Activated naive CD8-positive, alpha-beta T cell treated with anti-CD3 and anti-CD28 coated beads for 36 hours (primary cell): ENCODE measurements around the gene KRTAP2-2. TPM values are rescaled to one million over a fixed set of nuclear protein-coding genes. Genes with fewer than 3 reads are reported as not detected.
"Not testable (repeated sequence)": the region's sequence is repeated elsewhere in the genome, so short reads cannot be mapped to it uniquely, and the experiment has no call there.

Source experiments
- DNase-seq: peaks from one replicate; pipeline ENCODE4 v3.0.0; 2021
- H3K27ac Mint-ChIP-seq: one replicate; pipeline ENCODE4 v1.8.0; 2022; ENCODE audit warnings: mild to moderate bottlenecking, moderate library complexity, mixed read lengths
- H3K27me3 Mint-ChIP-seq: one replicate; pipeline ENCODE4 v1.8.0; 2022; ENCODE audit warnings: mild to moderate bottlenecking, mixed read lengths
- H3K36me3 Mint-ChIP-seq: one replicate; pipeline ENCODE4 v1.8.0; 2021; ENCODE audit warnings: mild to moderate bottlenecking, mixed read lengths
- H3K4me1 Mint-ChIP-seq: one replicate; pipeline ENCODE4 v1.8.0; 2021; ENCODE audit warnings: mixed read lengths
- H3K4me3 Mint-ChIP-seq: one replicate; pipeline ENCODE4 v1.8.0; 2022; ENCODE audit warnings: mild to moderate bottlenecking, moderate library complexity, mixed read lengths
- H3K9me3 Mint-ChIP-seq: one replicate; pipeline ENCODE4 v1.8.0; 2022; ENCODE audit warnings: mixed read lengths
- total RNA-seq, 2 experiments: library from RNA; stranded (reverse); gene quantifications; one replicate each; pipeline ENCODE4 v1.2.3, GENCODE V29; 2021

The KRTAP2-2 gene
- total RNA-seq, 2 experiments from 2014 or later = not detected

DNA sequence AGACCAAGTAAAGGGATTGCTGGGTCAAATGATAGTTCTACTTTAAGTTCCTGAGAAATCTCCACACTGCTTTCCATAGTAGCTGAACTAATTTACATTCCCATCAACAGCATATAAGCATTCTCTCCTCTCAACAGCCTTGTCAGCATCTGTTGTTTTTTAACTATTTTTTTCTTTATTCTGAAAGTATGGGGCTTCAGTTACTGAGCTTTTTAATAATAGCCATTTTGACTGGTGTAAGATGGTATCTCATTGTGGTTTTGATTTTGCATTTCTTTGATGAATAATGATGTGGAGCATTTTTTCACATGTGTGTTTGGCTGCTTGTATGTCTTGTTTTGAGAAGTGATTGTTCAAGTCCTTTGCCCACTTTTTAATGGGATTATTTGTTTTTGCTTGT lies 2.5 kb downstream of the KRTAP2-2 start:
- no peak overlapping the region for H3K4me3 Mint-ChIP-seq
- H3K4me1 Mint-ChIP-seq = no peaks in the 10 kb centered on the region
- H3K27ac Mint-ChIP-seq = no peak overlapping the region
- no peaks in the 10 kb centered on the region for H3K36me3 Mint-ChIP-seq
- H3K9me3 Mint-ChIP-seq = no peaks in the 10 kb centered on the region
- peaks cover 23% of the 10 kb centered on the region for H3K27me3 Mint-ChIP-seq
- DNase-seq = no peak

DNA sequence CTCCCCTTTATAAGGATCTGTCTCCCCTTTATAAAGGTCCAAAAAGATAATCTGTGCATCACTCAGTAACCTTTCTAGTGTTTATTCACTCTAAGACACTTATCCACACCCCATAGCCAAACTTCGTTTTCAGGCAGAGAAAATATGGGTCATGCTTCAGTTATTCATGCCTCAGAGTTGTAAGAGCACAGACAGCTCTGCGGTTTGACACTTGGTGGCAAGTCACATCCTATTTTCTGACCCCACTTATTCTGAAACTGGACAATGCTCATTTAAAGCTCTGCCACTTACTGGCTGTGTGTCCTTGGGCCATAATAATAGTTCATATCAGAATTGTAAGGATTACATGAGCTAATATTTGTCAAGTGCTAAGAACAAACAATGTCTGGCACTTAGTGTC lies 5.9 kb downstream of the KRTAP2-2 start:
- Mint-ChIP-seq H3K27ac (no peak overlapping the region), H3K36me3 (no peaks in the 10 kb centered on the region), H3K4me3 (no peak overlapping the region), H3K27me3 (peaks cover 32% of the 10 kb centered on the region), H3K4me1 (no peaks in the 10 kb centered on the region), H3K9me3 (peaks cover 1% of the 10 kb centered on the region)
- DNase-seq = no peak

- no peak for DNase-seq
- Mint-ChIP-seq H3K4me1 (peaks cover 2% of the 10 kb centered on the region), H3K36me3 (peaks cover 2% of the 10 kb centered on the region), H3K27ac (no peak overlapping the region), H3K4me3 (no peak overlapping the region), H3K9me3 (peaks cover 5% of the 10 kb centered on the region), H3K27me3 (peaks cover 32% of the 10 kb centered on the region)
Measured at GRCh38 chr17:41048441-41048840, 6.6 kb downstream of the KRTAP2-2 start.

GRCh38 chr17:41046735-41047465 lies 8.1 kb downstream of the KRTAP2-2 start, which contains the start of gene KRTAP2-1:
Gene KRTAP2-1 (minus strand): TSS chr17:41047316. CDS start chr17:41047267, 49 bp downstream.
- not testable (repeated sequence) for H3K4me3 Mint-ChIP-seq, H3K36me3 Mint-ChIP-seq, H3K27ac Mint-ChIP-seq, H3K9me3 Mint-ChIP-seq, DNase-seq, H3K4me1 Mint-ChIP-seq
- H3K27me3 Mint-ChIP-seq = peaks cover 32% of the 10 kb centered on the region

- Mint-ChIP-seq H3K4me1 (peaks cover 2% of the 10 kb centered on the region), H3K27me3 (peaks cover 18% of the 10 kb centered on the region), H3K9me3 (peaks cover 6% of the 10 kb centered on the region), H3K27ac (no peak overlapping the region), H3K36me3 (peaks cover 3% of the 10 kb centered on the region), H3K4me3 (no peak overlapping the region)
- no peak for DNase-seq
Measured at GRCh38 chr17:41042953-41043352, 12.1 kb downstream of the KRTAP2-2 start.

- H3K4me1 Mint-ChIP-seq = not testable (repeated sequence)
Measured at GRCh38 chr17:41040783-41041571, 14.1 kb downstream of the KRTAP2-2 start, which contains the start of gene KRTAP1-1. Gene KRTAP1-1 (minus strand): TSS chr17:41041450. CDS start chr17:41041397, 53 bp downstream.

DNA sequence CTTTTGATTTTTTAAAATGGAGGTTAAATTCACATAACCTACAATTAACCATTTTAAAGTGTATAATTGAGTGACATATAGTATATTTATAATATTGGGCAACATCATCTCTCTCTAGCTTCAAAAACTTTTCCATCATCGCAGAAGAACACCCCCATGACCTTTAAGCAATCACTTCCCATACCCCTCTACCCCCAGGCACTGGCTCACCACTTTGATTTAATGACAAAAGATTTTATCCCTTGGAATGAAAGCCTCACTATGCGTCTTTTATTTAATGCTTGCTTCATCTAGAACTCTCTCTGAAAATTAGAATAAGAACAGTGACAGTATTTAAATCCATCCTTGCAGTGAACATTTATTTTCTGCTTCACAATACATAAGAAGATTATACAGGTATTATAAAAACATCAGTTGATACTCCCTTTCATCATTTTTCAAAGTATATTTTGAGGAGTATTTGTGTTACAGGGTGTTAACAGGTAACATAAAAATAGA lies 17.1 kb downstream of the KRTAP2-2 start:
- Mint-ChIP-seq H3K9me3 (no peaks in the 10 kb centered on the region), H3K27me3 (peaks cover 3% of the 10 kb centered on the region), H3K4me3 (no peak overlapping the region), H3K36me3 (no peaks in the 10 kb centered on the region), H3K27ac (no peak overlapping the region), H3K4me1 (no peaks in the 10 kb centered on the region)
- no peak for DNase-seq

More at GRCh38 chr17:41040783-41041571, 14.1 kb downstream of the KRTAP2-2 start, which contains the start of gene KRTAP1-1:
- not testable (repeated sequence) for H3K27me3 Mint-ChIP-seq, H3K36me3 Mint-ChIP-seq, H3K9me3 Mint-ChIP-seq, H3K27ac Mint-ChIP-seq, H3K4me3 Mint-ChIP-seq, DNase-seq

DNA sequence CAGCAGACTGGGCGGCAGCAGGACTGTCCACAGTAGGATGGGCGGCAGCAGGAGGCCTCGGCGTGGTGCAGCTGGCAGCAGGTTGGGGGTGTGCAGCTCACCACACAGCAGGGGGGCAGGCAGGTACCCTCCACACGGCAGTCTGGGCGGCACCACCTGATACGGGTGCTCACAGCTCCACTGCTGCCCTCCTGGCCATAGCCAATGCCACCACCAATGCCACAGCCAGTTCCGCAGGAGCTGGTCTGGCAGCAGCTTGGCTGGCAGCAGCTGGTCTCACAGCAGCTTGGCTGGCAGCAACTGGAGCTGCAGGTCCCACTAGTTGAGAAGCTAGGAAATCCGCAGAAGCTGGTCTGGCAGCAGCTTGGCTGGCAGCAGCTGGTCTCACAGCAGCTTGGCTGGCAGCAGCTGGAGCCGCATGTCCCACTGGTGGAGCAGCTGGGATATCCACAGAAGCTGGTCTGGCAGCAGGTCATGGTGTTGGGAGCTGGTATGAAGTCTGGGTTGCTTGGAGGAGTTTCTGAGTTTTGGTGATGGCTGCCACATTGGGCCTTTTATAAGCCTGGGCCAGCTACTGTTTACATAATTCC lies 20.6 kb downstream of the KRTAP2-2 start, which contains the start of gene KRTAP1-3:
KRTAP1-3 (minus strand) TSS at position 529 of the 590 bp plus-strand sequence; CDS start at position 476, 53 bp downstream.
- not testable (repeated sequence) for H3K27ac Mint-ChIP-seq, H3K27me3 Mint-ChIP-seq, H3K9me3 Mint-ChIP-seq, H3K36me3 Mint-ChIP-seq, H3K4me3 Mint-ChIP-seq, DNase-seq, H3K4me1 Mint-ChIP-seq

DNA sequence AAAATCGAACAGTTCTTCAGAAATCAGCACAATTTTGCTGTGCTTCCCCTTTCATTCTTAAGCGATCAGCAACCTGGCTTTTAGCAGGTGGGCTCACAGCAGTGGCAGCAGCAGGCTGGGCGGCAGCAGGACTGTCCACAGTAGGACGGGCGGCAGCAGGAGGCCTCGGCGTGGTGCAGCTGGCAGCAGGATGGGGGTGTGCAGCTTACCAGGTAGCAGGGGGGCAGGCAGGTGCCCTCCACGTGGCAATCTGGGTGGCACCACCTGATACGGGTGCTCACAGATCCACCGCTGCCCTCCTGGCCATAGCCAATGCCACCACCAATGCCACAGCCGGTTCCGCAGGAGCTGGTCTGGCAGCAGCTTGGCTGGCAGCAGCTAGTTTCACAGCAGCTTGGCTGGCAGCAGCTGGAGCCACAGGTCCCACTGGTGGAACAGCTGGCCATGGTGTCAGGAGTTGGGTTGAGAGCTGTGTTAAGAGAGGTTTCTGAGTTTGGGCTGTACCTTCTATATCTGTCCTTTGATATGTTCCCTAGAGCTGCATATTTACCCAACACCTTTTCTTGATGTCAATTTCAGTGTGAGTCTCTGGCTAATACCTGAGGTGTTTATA lies 25.3 kb downstream of the KRTAP2-2 start, which contains the start of gene KRTAP1-4:
KRTAP1-4 (minus strand) TSS at position 563 of the 613 bp plus-strand sequence; CDS start at position 446, 117 bp downstream.
- no peak within 1 kb of the TSS for H3K27ac Mint-ChIP-seq
- H3K9me3 Mint-ChIP-seq = no peaks in the 10 kb centered on the region
- no peaks in the 10 kb centered on the region for H3K36me3 Mint-ChIP-seq
- peaks cover 5% of the 10 kb centered on the region for H3K27me3 Mint-ChIP-seq
- DNase-seq = no peak
- H3K4me3 Mint-ChIP-seq = no peak within 1 kb of the TSS
- H3K4me1 Mint-ChIP-seq = no peaks in the 10 kb centered on the region

DNA sequence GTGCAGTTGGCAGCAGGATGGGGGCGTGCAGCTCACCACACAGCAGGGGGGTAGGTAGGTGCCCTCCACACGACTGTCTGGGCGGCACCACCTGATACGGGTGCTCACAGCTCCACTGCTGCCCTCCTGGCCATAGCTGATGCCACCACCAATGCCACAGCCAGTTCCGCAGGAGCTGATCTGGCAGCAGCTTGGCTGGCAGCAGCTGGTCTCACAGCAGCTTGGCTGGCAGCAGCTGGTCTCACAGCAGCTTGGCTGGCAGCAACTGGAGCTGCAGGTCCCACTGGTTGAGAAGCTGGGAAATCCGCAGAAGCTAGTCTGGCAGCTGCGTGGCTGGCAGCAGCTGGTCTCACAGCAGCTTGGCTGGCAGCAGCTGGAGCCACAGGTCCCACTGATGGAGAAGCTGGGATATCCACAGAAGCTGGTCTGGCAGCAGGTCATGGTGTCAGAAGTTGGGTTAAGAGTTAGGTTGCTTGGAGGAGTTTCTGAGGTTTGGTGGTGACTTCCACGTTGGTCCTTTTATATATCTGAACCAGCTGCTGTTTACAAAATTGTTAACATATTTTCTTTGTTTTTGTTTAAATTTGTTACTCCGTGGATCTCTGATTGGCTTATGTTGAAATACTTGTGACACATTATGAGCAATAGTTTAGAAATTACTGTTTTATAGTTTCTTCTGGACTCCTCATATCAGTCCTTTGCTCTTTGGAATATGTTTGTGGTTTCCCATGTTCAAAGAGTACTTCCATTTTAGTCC lies 28.1 kb downstream of the KRTAP2-2 start, which contains the start of gene KRTAP1-5:
KRTAP1-5 (minus strand) TSS at position 494 of the 757 bp plus-strand sequence; CDS start at position 441, 53 bp downstream.
- Mint-ChIP-seq H3K4me3 (no peak within 1 kb of the TSS), H3K4me1 (no peaks in the 10 kb centered on the region), H3K9me3 (no peaks in the 10 kb centered on the region), H3K36me3 (no peaks in the 10 kb centered on the region), H3K27ac (no peak within 1 kb of the TSS), H3K27me3 (peaks cover 5% of the 10 kb centered on the region)
- DNase-seq = no peak

GRCh38 chr17:41024697-41025096 lies 30.3 kb downstream of the KRTAP2-2 start:
- Mint-ChIP-seq H3K27me3 (no peaks in the 10 kb centered on the region), H3K9me3 (no peaks in the 10 kb centered on the region), H3K4me1 (no peaks in the 10 kb centered on the region), H3K27ac (no peak overlapping the region), H3K36me3 (no peaks in the 10 kb centered on the region), H3K4me3 (no peak overlapping the region)
- no peak for DNase-seq

GRCh38 chr17:41020336-41020735 lies 34.7 kb downstream of the KRTAP2-2 start:
- Mint-ChIP-seq H3K4me3 (no peak overlapping the region), H3K27me3 (peaks cover 5% of the 10 kb centered on the region), H3K36me3 (no peaks in the 10 kb centered on the region), H3K4me1 (no peaks in the 10 kb centered on the region), H3K27ac (no peak overlapping the region), H3K9me3 (no peaks in the 10 kb centered on the region)
- DNase-seq = no peak

DNA sequence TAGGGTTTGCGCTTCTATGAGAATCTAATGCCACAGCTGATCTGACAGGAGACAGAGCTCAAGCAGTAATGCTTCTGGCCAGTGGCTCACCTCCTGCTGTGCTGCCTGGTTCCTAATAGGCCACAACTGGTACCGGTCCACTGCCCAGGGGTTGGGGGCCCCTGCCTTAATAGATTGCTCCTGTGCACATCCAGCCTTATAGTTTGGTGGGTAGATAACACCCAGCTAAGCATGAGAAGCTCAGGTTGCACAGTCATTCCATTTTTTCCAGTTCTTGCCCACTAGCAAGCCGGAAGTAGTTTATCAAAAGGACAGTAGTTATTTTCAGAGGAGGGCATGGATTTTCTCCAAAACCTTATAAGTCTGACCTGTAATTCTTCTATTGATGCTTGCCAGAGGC lies 35.6 kb downstream of the KRTAP2-2 start:
- no peaks in the 10 kb centered on the region for H3K4me1 Mint-ChIP-seq
- no peaks in the 10 kb centered on the region for H3K36me3 Mint-ChIP-seq
- H3K9me3 Mint-ChIP-seq = no peaks in the 10 kb centered on the region
- no peak overlapping the region for H3K4me3 Mint-ChIP-seq
- no peak for DNase-seq
- H3K27ac Mint-ChIP-seq = no peak overlapping the region
- peaks cover 5% of the 10 kb centered on the region for H3K27me3 Mint-ChIP-seq

DNA sequence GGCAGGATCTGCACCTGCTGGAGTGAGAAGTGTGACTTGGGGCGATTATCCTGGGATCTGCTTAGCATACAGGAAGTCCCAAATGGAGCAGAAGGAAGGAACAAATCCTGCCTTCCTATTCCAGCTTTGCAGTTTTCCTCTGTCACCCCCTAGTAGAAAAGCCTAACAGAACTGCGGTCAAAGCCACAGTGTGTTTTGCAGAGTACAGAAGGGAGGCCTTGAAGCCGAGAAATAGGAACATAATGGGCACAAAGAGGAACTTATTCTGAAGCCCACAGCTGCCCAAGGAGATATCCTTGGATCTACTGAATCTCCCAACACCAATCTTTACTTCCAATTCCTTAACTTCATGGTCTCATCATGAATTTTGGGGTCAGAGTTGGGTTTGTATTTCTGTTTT lies 36.5 kb downstream of the KRTAP2-2 start:
- DNase-seq = no peak
- H3K9me3 Mint-ChIP-seq = no peaks in the 10 kb centered on the region
- no peak overlapping the region for H3K27ac Mint-ChIP-seq
- no peak overlapping the region for H3K4me3 Mint-ChIP-seq
- peaks cover 5% of the 10 kb centered on the region for H3K27me3 Mint-ChIP-seq
- H3K4me1 Mint-ChIP-seq = no peaks in the 10 kb centered on the region
- no peaks in the 10 kb centered on the region for H3K36me3 Mint-ChIP-seq
